Measurements from ENCODE around the gene WBP2. TPM values are rescaled to one million over a fixed set of nuclear protein-coding genes. Genes with fewer than 3 reads are reported as not detected.

The WBP2 gene
- total and polyA plus RNA-seq, 2 of the 13 experiments (the other 11 are each of a cell fraction or from before 2014, with no cell fraction given) = 29.2 to 29.5 TPM

DNA sequence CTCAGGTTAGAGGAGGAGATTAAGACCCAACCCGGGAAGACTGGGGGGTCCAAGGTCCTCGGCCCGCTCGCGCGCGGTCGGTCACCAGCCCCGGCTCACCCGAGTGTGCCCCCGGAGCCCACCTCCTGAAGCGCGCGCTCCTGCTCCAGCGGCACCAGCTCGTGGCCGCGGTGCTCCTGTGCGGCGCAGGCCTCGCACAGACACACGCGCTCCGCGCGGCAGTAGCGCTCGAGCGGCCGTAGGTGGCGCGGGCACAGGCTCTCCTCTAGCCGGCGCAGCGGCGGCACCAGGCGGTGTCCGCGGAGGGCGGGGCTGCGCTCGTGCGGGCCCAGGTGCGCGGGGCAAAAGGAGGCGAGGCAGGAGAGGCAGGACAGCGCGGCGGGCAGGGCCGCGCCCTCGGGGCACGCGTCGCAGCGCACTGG, 22.6 kb upstream of the WBP2 start (continued):
- TF ChIP-seq, protein P1, sequence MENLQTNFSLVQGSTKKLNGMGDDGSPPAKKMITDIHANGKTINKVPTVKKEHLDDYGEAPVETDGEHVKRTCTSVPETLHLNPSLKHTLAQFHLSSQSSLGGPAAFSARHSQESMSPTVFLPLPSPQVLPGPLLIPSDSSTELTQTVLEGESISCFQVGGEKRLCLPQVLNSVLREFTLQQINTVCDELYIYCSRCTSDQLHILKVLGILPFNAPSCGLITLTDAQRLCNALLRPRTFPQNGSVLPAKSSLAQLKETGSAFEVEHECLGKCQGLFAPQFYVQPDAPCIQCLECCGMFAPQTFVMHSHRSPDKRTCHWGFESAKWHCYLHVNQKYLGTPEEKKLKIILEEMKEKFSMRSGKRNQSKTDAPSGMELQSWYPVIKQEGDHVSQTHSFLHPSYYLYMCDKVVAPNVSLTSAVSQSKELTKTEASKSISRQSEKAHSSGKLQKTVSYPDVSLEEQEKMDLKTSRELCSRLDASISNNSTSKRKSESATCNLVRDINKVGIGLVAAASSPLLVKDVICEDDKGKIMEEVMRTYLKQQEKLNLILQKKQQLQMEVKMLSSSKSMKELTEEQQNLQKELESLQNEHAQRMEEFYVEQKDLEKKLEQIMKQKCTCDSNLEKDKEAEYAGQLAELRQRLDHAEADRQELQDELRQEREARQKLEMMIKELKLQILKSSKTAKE (CRISPR knock-in tag; IDR thresholded peaks at IDR 0.05; ENCODE audit: borderline replicate concordance) = no peak; the same call in 1 of the 2 replicates
- no peak for TF ChIP-seq YY1 (IDR thresholded peaks at IDR 0.05; ENCODE audit: insufficient read depth, insufficient replicate concordance, low read depth, low read length)
- TF ChIP-seq ZNF367 (CRISPR knock-in tag; IDR thresholded peaks at IDR 0.05; ENCODE audit: borderline replicate concordance) = no peak
- TF ChIP-seq, protein P2, sequence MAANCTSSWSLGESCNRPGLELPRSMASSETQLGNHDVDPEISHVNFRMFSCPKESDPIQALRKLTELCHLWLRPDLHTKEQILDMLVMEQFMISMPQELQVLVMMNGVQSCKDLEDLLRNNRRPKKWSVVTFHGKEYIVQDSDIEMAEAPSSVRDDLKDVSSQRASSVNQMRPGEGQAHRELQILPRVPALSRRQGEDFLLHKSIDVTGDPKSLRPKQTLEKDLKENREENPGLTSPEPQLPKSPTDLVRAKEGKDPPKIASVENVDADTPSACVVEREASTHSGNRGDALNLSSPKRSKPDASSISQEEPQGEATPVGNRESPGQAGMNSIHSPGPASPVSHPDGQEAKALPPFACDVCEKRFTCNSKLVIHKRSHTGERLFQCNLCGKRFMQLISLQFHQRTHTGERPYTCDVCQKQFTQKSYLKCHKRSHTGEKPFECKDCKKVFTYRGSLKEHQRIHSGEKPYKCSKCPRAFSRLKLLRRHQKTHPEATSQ (CRISPR knock-in tag; IDR thresholded peaks at IDR 0.05; ENCODE audit: borderline replicate concordance) = peak; percentile 37; the same call in 1 of the 2 replicates
- 0 out of 2 replicates have a peak, but pooled peaks have one; percentile 15 for TF ChIP-seq PCBP1 (IDR thresholded peaks at IDR 0.05; ENCODE audit: borderline replicate concordance, low read depth, low read length)
- TF ChIP-seq ZMYM2 (CRISPR knock-in tag; IDR thresholded peaks at IDR 0.05) = no peak
- TF ChIP-seq ZEB1 (IDR thresholded peaks at IDR 0.05; ENCODE audit: insufficient replicate concordance, low read depth) = no peak
- 0 out of 2 replicates have a peak, but pooled peaks have one; percentile 12 for TF ChIP-seq ZBTB8A (CRISPR knock-in tag; IDR thresholded peaks at IDR 0.05; ENCODE audit: borderline replicate concordance, low read depth)
- peak; percentile 3; the same call in 1 of the 2 replicates for TF ChIP-seq SRY (CRISPR knock-in tag; IDR thresholded peaks at IDR 0.05)
- TF ChIP-seq SUZ12 (IDR thresholded peaks at IDR 0.05; ENCODE audit: low read depth, low read length) = no peak
- TF ChIP-seq FOXA3 (CRISPR knock-in tag; IDR thresholded peaks at IDR 0.05) = no peak
- TF ChIP-seq ZSCAN12 (CRISPR knock-in tag; IDR thresholded peaks at IDR 0.05) = no peak; the same call in 1 of the 2 replicates
- TF ChIP-seq IKZF1 (IDR thresholded peaks at IDR 0.05) = no peak
- TF ChIP-seq JUND (CRISPR knock-in tag; IDR thresholded peaks at IDR 0.05) = no peak
- TF ChIP-seq, protein P3, sequence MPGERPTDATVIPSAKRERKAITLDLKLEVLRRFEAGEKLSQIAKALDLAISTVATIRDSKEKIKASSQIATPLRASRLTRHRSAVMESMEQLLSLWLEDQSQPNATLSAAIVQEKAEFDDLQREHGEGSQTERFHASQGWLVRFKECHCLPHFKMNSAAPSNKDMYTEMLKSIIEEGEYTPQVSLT (CRISPR knock-in tag; IDR thresholded peaks at IDR 0.05; ENCODE audit: borderline replicate concordance, low read depth) = no peak
- TF ChIP-seq ZNF672 (CRISPR knock-in tag; IDR thresholded peaks at IDR 0.05) = no peak
- TF ChIP-seq SIX4 (CRISPR knock-in tag; IDR thresholded peaks at IDR 0.05) = no peak
- TF ChIP-seq ZNF225 (CRISPR knock-in tag; IDR thresholded peaks at IDR 0.05) = peak; percentile 31; the same call in 1 of the 2 replicates
- TF ChIP-seq, protein P4, sequence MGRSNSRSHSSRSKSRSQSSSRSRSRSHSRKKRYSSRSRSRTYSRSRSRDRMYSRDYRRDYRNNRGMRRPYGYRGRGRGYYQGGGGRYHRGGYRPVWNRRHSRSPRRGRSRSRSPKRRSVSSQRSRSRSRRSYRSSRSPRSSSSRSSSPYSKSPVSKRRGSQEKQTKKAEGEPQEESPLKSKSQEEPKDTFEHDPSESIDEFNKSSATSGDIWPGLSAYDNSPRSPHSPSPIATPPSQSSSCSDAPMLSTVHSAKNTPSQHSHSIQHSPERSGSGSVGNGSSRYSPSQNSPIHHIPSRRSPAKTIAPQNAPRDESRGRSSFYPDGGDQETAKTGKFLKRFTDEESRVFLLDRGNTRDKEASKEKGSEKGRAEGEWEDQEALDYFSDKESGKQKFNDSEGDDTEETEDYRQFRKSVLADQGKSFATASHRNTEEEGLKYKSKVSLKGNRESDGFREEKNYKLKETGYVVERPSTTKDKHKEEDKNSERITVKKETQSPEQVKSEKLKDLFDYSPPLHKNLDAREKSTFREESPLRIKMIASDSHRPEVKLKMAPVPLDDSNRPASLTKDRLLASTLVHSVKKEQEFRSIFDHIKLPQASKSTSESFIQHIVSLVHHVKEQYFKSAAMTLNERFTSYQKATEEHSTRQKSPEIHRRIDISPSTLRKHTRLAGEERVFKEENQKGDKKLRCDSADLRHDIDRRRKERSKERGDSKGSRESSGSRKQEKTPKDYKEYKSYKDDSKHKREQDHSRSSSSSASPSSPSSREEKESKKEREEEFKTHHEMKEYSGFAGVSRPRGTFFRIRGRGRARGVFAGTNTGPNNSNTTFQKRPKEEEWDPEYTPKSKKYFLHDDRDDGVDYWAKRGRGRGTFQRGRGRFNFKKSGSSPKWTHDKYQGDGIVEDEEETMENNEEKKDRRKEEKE (IDR thresholded peaks at IDR 0.05) = no peak

Measured in HepG2 (cell line).